ENCODE data around the gene SELL. TPM values are rescaled to one million over a fixed set of nuclear protein-coding genes. Genes with fewer than 3 reads are reported as not detected.

Gene SELL
- total RNA-seq, 2 donors from 2014 or later: 1.5 to 2.2 TPM

DNA sequence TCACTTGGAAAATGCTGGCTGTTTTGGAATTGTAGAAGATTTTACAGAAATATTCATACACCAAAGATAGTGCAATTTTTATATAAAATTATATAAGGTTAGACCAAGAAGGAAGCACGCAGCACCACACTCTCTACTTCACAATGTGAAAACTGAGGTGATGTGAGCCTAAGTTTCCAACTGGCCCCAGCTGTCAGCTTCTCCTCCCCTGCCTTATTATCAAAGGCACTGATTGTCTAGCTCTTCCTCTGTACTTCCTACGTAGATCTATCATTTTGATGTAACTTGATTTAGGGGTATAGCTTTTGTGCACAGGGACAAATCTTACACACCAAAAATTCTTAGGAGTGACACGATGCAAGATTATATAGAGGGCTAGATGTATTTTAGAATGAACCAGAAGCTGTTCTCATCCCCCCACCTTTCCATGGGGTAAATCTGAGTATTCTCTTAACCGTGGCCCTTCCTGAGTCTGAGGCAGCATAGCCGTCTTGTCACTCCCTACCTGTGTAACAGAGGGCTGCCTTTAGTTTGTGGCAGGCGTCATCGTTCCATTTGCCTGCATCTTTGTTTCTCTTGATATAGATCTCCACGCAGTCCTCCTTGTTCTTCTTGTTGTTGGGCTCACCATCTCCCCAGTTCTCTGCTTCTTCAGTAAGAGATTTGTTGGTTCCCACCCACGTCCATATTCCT is 3.4 kb downstream of the SELL start:
- no peaks in the 10 kb centered on the region for H3K27me3 ChIP-seq
- intact Hi-C loops (cut with DNase I): loop anchor here (5.0 kb wide), 1 partner anchor 156 kb away; no protein-coding TSS in a partner anchor
- H3K4me3 ChIP-seq: no peak overlapping the region
- DNase-seq: no peak
- H3K9me3 ChIP-seq: no peaks in the 10 kb centered on the region
- no peaks in the 10 kb centered on the region for H3K36me3 ChIP-seq
- H3K9ac ChIP-seq (ENCODE audit: low read depth in 2 of 2, low read length in 2 of 2): no peak overlapping the region
- H3K4me1 ChIP-seq: no peaks in the 10 kb centered on the region
- no peak overlapping the region for H3K27ac ChIP-seq
- TF ChIP-seq, protein P1, sequence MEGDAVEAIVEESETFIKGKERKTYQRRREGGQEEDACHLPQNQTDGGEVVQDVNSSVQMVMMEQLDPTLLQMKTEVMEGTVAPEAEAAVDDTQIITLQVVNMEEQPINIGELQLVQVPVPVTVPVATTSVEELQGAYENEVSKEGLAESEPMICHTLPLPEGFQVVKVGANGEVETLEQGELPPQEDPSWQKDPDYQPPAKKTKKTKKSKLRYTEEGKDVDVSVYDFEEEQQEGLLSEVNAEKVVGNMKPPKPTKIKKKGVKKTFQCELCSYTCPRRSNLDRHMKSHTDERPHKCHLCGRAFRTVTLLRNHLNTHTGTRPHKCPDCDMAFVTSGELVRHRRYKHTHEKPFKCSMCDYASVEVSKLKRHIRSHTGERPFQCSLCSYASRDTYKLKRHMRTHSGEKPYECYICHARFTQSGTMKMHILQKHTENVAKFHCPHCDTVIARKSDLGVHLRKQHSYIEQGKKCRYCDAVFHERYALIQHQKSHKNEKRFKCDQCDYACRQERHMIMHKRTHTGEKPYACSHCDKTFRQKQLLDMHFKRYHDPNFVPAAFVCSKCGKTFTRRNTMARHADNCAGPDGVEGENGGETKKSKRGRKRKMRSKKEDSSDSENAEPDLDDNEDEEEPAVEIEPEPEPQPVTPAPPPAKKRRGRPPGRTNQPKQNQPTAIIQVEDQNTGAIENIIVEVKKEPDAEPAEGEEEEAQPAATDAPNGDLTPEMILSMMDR (IDR thresholded peaks at IDR 0.05): no peak

DNA sequence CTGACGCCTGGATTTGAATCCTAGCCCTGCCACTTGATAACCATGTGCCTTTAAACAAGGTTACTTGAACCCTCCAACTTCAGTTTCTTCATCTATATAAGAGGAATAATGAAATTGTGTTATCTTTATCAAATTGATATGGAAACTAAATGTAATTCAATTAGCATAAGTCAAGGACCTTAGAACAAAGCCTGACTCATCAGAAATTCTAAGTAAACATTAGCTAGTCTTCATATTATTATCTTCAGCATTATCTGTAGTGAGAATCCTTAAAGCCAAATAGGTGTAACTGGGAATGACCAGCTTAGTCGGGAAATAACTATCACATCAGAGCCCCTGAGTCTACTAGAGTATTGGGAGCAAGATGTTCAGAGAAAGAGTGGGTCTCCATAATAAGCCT is 6.6 kb downstream of the SELL start:
- DNase-seq: no peak
- Histone ChIP-seq H3K36me3 (no peaks in the 10 kb centered on the region), H3K27ac (no peak overlapping the region), H3K4me1 (no peaks in the 10 kb centered on the region), H3K4me3 (no peak overlapping the region), H3K9me3 (no peaks in the 10 kb centered on the region), H3K9ac (ENCODE audit: low read depth in 2 of 2, low read length in 2 of 2) (no peak overlapping the region), H3K27me3 (no peaks in the 10 kb centered on the region)
- TF ChIP-seq, protein P1 (IDR thresholded peaks at IDR 0.05): no peak
- intact Hi-C loops (cut with DNase I): loop anchor here (5.0 kb wide), 1 partner anchor 152 kb away; no protein-coding TSS in a partner anchor

DNA sequence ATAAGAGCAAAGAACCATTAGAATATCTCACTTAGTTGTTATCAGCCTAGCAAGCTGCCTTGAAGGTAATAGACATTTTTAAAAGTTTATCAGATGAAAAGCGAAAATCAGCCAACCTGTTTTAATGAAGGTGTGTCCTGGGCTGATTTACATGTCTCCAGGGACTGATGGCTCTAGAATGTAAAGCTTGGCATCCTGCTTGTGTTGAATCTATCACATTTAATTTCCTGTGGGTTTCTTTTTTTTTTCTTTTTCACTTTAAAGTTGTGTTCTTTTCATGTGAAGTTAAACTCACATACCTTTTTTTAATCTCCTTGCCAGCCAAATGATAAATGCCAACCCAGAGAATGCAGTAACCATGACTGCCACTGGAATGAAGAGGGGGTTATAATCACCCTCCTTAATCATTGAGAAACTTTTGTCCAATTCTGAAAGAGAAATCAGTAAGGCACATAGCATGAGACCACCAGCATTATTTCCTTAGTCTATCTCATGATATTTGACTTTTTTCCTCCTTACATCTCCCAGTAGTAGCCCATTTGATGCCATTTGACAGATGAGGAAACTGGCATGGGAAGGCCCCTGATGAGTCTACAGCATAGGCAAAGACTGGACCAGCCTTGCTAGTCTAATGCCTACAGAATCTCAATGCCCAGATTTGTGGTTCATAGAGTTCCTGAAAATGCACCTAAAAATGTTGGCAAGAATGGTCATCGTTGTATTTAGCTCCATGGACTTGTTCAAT is 10.0 kb downstream of the SELL start:
- Histone ChIP-seq H3K36me3 (no peaks in the 10 kb centered on the region), H3K27me3 (no peaks in the 10 kb centered on the region), H3K9ac (ENCODE audit: low read depth in 2 of 2, low read length in 2 of 2) (no peak overlapping the region), H3K9me3 (no peaks in the 10 kb centered on the region), H3K27ac (no peak overlapping the region), H3K4me3 (no peak overlapping the region), H3K4me1 (no peaks in the 10 kb centered on the region)
- intact Hi-C loops (cut with DNase I): no loop called here
- TF ChIP-seq, protein P1 (IDR thresholded peaks at IDR 0.05): no peak
- DNase-seq: no peak

DNA sequence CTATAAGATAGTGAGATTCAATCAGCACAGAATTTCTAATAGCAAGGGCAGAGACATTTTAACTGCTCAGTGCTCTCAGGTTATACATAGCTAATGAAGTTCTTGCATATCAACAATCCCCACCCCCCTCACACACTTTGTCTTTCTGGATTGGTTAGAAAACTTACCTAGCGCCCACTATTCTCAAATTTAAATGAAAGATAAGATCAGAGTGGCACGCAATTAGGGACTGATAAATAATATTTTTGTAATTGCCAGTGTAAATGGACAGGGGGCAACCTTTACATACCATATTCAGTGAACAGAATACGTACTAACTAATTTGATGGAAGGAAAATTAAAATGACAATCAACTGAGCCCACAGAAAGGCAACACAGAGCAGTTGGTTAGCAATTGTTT is 11.7 kb downstream of the SELL start:
- TF ChIP-seq, protein P1 (IDR thresholded peaks at IDR 0.05): no peak
- no peak overlapping the region for H3K9ac ChIP-seq (ENCODE audit: low read depth in 2 of 2, low read length in 2 of 2)
- no peak overlapping the region for H3K4me3 ChIP-seq
- no peak overlapping the region for H3K27ac ChIP-seq
- no peaks in the 10 kb centered on the region for H3K27me3 ChIP-seq
- H3K36me3 ChIP-seq: no peaks in the 10 kb centered on the region
- no peak for DNase-seq
- intact Hi-C loops (cut with DNase I): no loop called here
- H3K9me3 ChIP-seq: no peaks in the 10 kb centered on the region
- no peaks in the 10 kb centered on the region for H3K4me1 ChIP-seq

DNA sequence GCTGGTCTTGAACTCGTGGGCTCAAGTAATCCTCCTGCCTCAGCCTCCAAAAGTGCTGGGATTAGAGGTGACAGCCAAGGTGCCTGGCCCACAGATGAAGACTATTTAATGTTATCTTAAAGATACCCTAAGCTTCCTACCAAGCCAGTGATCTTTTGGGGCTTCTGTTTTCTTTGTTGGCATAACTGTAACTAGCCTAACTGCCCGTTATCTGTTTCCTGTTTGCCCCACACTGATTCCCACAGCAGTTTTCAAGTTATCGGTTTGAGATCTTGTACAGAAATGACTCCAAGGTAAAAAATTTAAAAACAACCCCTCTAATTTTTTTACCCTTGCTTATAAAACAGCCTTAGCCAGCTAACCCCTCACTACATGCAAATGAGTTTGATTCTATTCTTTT is 12.4 kb downstream of the SELL start:
- intact Hi-C loops (cut with DNase I): no loop called here
- H3K4me1 ChIP-seq: no peaks in the 10 kb centered on the region
- TF ChIP-seq, protein P1 (IDR thresholded peaks at IDR 0.05): no peak

More for the DNA sequence above, 12.4 kb downstream of the SELL start:
- no peaks in the 10 kb centered on the region for H3K27me3 ChIP-seq
- no peaks in the 10 kb centered on the region for H3K36me3 ChIP-seq
- no peak for DNase-seq
- no peak overlapping the region for H3K27ac ChIP-seq
- H3K9ac ChIP-seq (ENCODE audit: low read depth in 2 of 2, low read length in 2 of 2): no peak overlapping the region
- no peaks in the 10 kb centered on the region for H3K9me3 ChIP-seq
- H3K4me3 ChIP-seq: no peak overlapping the region
